IMR-90 (cell line): ENCODE measurements around the gene G3BP1. TPM values are rescaled to one million over a fixed set of nuclear protein-coding genes. Genes with fewer than 3 reads are reported as not detected.

ENCODE experiments used
- ATAC-seq: fragments of 200-7000 bp; cut with Tn5 transposase; 2 replicates; pipeline ENCODE4 v1.9.1; 2020; ENCODE audit warnings: low read depth, mild to moderate bottlenecking, moderate library complexity
- BruUV-seq: library from RNA; stranded (reverse); fragments of 400-500 nt; replicated peaks from 2 replicates; lab custom pipeline; 2021; lab: Mats Ljungman, UMichigan
- CTCF ChIA-PET: fragments of 300-600 bp; formaldehyde crosslinking; extraction: SDS; loops from one replicate; lab custom pipeline; 2021; ENCODE audit warnings: antibody characterized with exemption; lab: Yijun Ruan, JAX
- POLR2A ChIA-PET: fragments of 300-600 bp; sonication (Branson Sonifier 250); formaldehyde crosslinking; loops from one replicate; lab custom pipeline; 2022; ENCODE audit warnings: antibody characterized with exemption; ENCODE audit not compliant: unreplicated experiment; lab: Charles Lee
- DNase-seq: peaks from one replicate; pipeline ENCODE4 v3.0.0; 2013
- H2AFZ ChIP-seq: replicated peaks from 2 replicates; pipeline ENCODE3; 2013; ENCODE audit warnings: low read length, mild to moderate bottlenecking; ENCODE audit not compliant: poor library complexity
- H2AK5ac ChIP-seq: 2 replicates; pipeline ENCODE4 v1.6.1; 2013; ENCODE audit warnings: low read depth, low read length, inconsistent platforms
- H2AK9ac ChIP-seq: replicated peaks from 2 replicates; pipeline ENCODE3; 2013; ENCODE audit warnings: mild to moderate bottlenecking, low read depth, low read length, moderate library complexity; ENCODE audit not compliant: poor library complexity
- H2BK120ac ChIP-seq: 2 replicates; pipeline ENCODE4 v1.6.1; 2013; ENCODE audit warnings: low read depth, low read length, inconsistent platforms
- H2BK15ac ChIP-seq: 3 replicates; pipeline ENCODE4 v1.6.1; 2013; ENCODE audit warnings: low read depth, low read length, inconsistent platforms
- H2BK20ac ChIP-seq: 2 replicates; pipeline ENCODE4 v1.6.1; 2013; ENCODE audit warnings: low read depth, mild to moderate bottlenecking, inconsistent platforms, low read length, moderate library complexity
- H2BK5ac ChIP-seq: 2 replicates; pipeline ENCODE4 v1.6.1; 2013; ENCODE audit warnings: mild to moderate bottlenecking, low read depth, low read length, inconsistent platforms; ENCODE audit not compliant: poor library complexity, severe bottlenecking
- H3K14ac ChIP-seq: replicated peaks from 2 replicates; pipeline ENCODE4 v1.6.1; 2013; ENCODE audit warnings: low read depth, low read length, inconsistent platforms
- H3K18ac ChIP-seq: 2 replicates; pipeline ENCODE4 v1.6.1; 2013; ENCODE audit warnings: low read depth, low read length, control low read depth
- H3K23ac ChIP-seq: 2 replicates; pipeline ENCODE4 v1.6.1; 2013; ENCODE audit warnings: low read depth, low read length, inconsistent platforms
- H3K27ac ChIP-seq: 2 replicates; pipeline ENCODE4 v1.5.1; 2013; ENCODE audit warnings: mild to moderate bottlenecking, control low read depth, low read length; ENCODE audit not compliant: insufficient read depth
- H3K27me3 ChIP-seq: 2 replicates; pipeline ENCODE4 v1.6.1; 2013; ENCODE audit warnings: low read length; ENCODE audit not compliant: control insufficient read depth, insufficient read depth
- H3K36me3 ChIP-seq: 2 replicates; pipeline ENCODE4 v1.6.1; 2013; ENCODE audit warnings: low read length, mixed read lengths; ENCODE audit not compliant: control insufficient read depth, insufficient read depth
- H3K4ac ChIP-seq: 2 replicates; pipeline ENCODE4 v1.6.1; 2013; ENCODE audit warnings: low read depth, low read length, inconsistent platforms
- H3K4me1 ChIP-seq: 2 replicates; pipeline ENCODE4 v1.6.1; 2013; ENCODE audit warnings: low read length, mixed read lengths; ENCODE audit not compliant: control insufficient read depth, insufficient read depth
- H3K4me2 ChIP-seq: 2 replicates; pipeline ENCODE4 v1.6.1; 2013; ENCODE audit warnings: low read depth, mild to moderate bottlenecking, control low read depth, low read length, moderate library complexity
- H3K4me3 ChIP-seq: 2 replicates; pipeline ENCODE4 v1.5.1; 2013; ENCODE audit warnings: low read depth, mild to moderate bottlenecking, control low read depth, low read length, moderate library complexity; ENCODE audit not compliant: insufficient read depth
- H3K56ac ChIP-seq: 2 replicates; pipeline ENCODE4 v1.6.1; 2013; ENCODE audit warnings: low read length, inconsistent platforms; ENCODE audit not compliant: insufficient read depth; ENCODE audit errors: extremely low read depth
- H3K79me1 ChIP-seq, 2 experiments: 2 replicates each; pipeline ENCODE4 v1.6.1; 2013; ENCODE audit warnings: low read length in 2 of 2, inconsistent platforms in 1 of 2, low read depth in 1 of 2
- H3K9ac ChIP-seq: 2 replicates; pipeline ENCODE4 v1.6.1; 2013; ENCODE audit warnings: low read depth, low read length, control low read depth
- H3K9me1 ChIP-seq: 2 replicates; pipeline ENCODE4 v1.6.1; 2013; ENCODE audit warnings: low read length, inconsistent platforms; ENCODE audit not compliant: insufficient read depth
- H3K9me3 ChIP-seq: 2 replicates; pipeline ENCODE4 v1.6.1; 2013; ENCODE audit warnings: low read length; ENCODE audit not compliant: control insufficient read depth, insufficient read depth
- H4K20me1 ChIP-seq: 2 replicates; pipeline ENCODE4 v1.6.1; 2013; ENCODE audit warnings: low read length, inconsistent platforms; ENCODE audit not compliant: insufficient read depth
- H4K5ac ChIP-seq: 2 replicates; pipeline ENCODE4 v1.6.1; 2013; ENCODE audit warnings: mild to moderate bottlenecking, low read depth, low read length, control low read depth
- H4K8ac ChIP-seq, 2 experiments: 2 replicates each; pipeline ENCODE4 v1.6.1; 2013; ENCODE audit warnings: low read depth in 2 of 2, low read length in 2 of 2, control low read depth in 1 of 2, inconsistent platforms in 1 of 2
- H4K91ac ChIP-seq: 2 replicates; pipeline ENCODE4 v1.6.1; 2013; ENCODE audit warnings: low read depth, low read length, inconsistent platforms; ENCODE audit not compliant: insufficient read depth
- MAFK ChIP-seq: IDR thresholded peaks from 2 replicates; pipeline ENCODE4 v1.6.1; 2012; ENCODE audit warnings: low read depth, low read length, improper control_type of control experiment
- RAD21 ChIP-seq: IDR thresholded peaks from 2 replicates; pipeline ENCODE4 v1.6.1; 2012; ENCODE audit warnings: low read length, improper control_type of control experiment
- WGBS, 2 experiments: methylation state at CpG; one replicate each; pipeline versions ENCODE4 v1.1.5 to v1.1.7; 2013; ENCODE audit warnings: missing lambda C conversion rate in 2 of 2; ENCODE audit not compliant: insufficient read length in 1 of 2; ENCODE audit errors: extremely low coverage in 2 of 2; 5-methylcytosine and 5-hydroxymethylcytosine counted together
- dilution Hi-C: fragments of 300-500 bp; cut with HindIII; formaldehyde crosslinking; loops from one replicate; pipeline ENCODE4 v1.14.3; 2018; ENCODE audit warnings: low sequenced_read_pairs; ENCODE audit not compliant: unreplicated experiment
- in situ Hi-C: fragments of 300-500 bp; cut with MboI; formaldehyde crosslinking; loops from 3 replicates; pipeline ENCODE4 v1.14.3; 2019; ENCODE audit warnings: low sequenced_read_pairs, inconsistent platforms, mixed read lengths
- intact Hi-C: fragments of 100-400 bp; cut with micrococcal nuclease; formaldehyde crosslinking; loops from 2 replicates; pipeline ENCODE4 v1.10.0; 2022
- polyA plus RNA-seq, 3 experiments: library from polyadenylated mRNA; depleted of rRNA; stranded (reverse); fragments of >200 nt; gene quantifications; 2 replicates each; pipeline ENCODE4 v1.2.3, GENCODE V29; 2012; ENCODE audit warnings: low replicate concordance in 1 of 3
- total RNA-seq: library from RNA; depleted of rRNA; stranded (reverse); fragments of >200 nt; gene quantifications from 2 replicates; pipeline ENCODE4 v1.2.3, GENCODE V29; 2012

The G3BP1 gene
- total and polyA plus RNA-seq, 2 of the 4 experiments (the other 2 are of a cell fraction) = 40.2 to 482 TPM

GRCh38 chr5:151773951-151774350, 2.2 kb downstream of the G3BP1 start:
- Histone ChIP-seq H2AK9ac (no peak overlapping the region), H2BK5ac (no peak overlapping the region), H3K27ac (no peak overlapping the region), H3K14ac (peak overlapping the region; percentile 57; the same call in 1 of the 2 replicates), H3K56ac (no peak overlapping the region), H3K4me2 (peak overlapping the region; percentile 95), H4K20me1 (peaks cover 66% of the 10 kb centered on the region), H4K8ac (no peak overlapping the region), H3K18ac (no peak overlapping the region), H2BK15ac (no peak overlapping the region), H2AK5ac (no peak overlapping the region), H3K9me1 (no peaks in the 10 kb centered on the region; the same call in 1 of the 2 replicates), H3K27me3 (no peaks in the 10 kb centered on the region), H3K36me3 (no peaks in the 10 kb centered on the region; the same call in 1 of the 2 replicates), H3K4me3 (peak overlapping the region; percentile 35), H3K9ac (peak overlapping the region; percentile 54; the same call in 1 of the 2 replicates), H2BK120ac (no peak overlapping the region), H4K91ac (no peak overlapping the region), H3K79me1 (peaks cover 0 to 7% of the 10 kb centered on the region in 2 experiments; a peak in 1 of 4 replicates), H2BK20ac (no peak overlapping the region), H4K5ac (no peak overlapping the region), H3K9me3 (no peaks in the 10 kb centered on the region), H3K23ac (peak overlapping the region; percentile 84; the same call in 1 of the 2 replicates), H2AFZ (no peak overlapping the region), H3K4ac (no peak overlapping the region), H3K4me1 (peaks cover 6% of the 10 kb centered on the region; the same call in 1 of the 2 replicates)
- no CpG with 5 or more reads among the region's 3 CpGs for WGBS, 2 experiments
- dilution Hi-C loops = no loop called here
- CTCF ChIA-PET = interaction anchor here (0.7 kb wide), 1 partner anchor 1880 kb away, joined by 3 read pairs; no protein-coding TSS in a partner anchor
- in situ Hi-C loops = no loop called here
- no peak for ATAC-seq
- BruUV-seq = no TSS peak
- DNase-seq = no peak
- POLR2A ChIA-PET = interaction anchor here (0.6 kb wide), 1 partner anchor 278 kb away, joined by 3 read pairs; no protein-coding TSS in a partner anchor
- intact Hi-C loops = loop anchor here (2.0 to 5.0 kb wide), 3 partner anchors 23 to 521 kb away; partner anchors contain the start of gene GM2A
- TF ChIP-seq MAFK = no peak
- TF ChIP-seq RAD21 = no peak
